Upper lobe of left lung (tissue), 6 donors: Measurements from ENCODE around the gene EIF5A. TPM values are rescaled to one million over a fixed set of nuclear protein-coding genes. Genes with fewer than 3 reads are reported as not detected.

ENCODE experiments used
- ATAC-seq, 2 donors: fragments of 200-7000 bp; cut with Tn5 transposase; one replicate each; pipeline ENCODE4 v1.9.1; 2022; ENCODE audit warnings: mild to moderate bottlenecking in 2 of 2, moderate library complexity in 2 of 2; ENCODE audit not compliant: low FRiP score in 2 of 2
- DNase-seq, 2 donors: peaks; one replicate each; pipeline ENCODE4 v3.0.0-alpha.2; 2019 to 2020
- H3K27ac ChIP-seq, 4 donors: fragments of 200-600 bp; sonication (generic); one replicate each; pipeline ENCODE4 v1.5.1; 2016 to 2019
- H3K27me3 ChIP-seq, 4 donors: fragments of 200-600 bp; sonication (generic); one replicate each; pipeline ENCODE4 v1.5.1; 2017 to 2019
- H3K36me3 ChIP-seq, 4 donors: fragments of 200-600 bp; sonication (generic); one replicate each; pipeline ENCODE4 v1.5.1; 2016 to 2019
- H3K4me1 ChIP-seq, 4 donors: fragments of 200-600 bp; sonication (generic); one replicate each; pipeline ENCODE4 v1.5.1; 2018 to 2019
- H3K4me3 ChIP-seq, 4 donors: fragments of 200-600 bp; sonication (generic); one replicate each; pipeline ENCODE4 v1.5.1; 2017 to 2019; ENCODE audit warnings: mild to moderate bottlenecking in 2 of 4, moderate library complexity in 1 of 4
- H3K9me3 ChIP-seq, 4 donors: fragments of 200-600 bp; sonication (generic); one replicate each; pipeline ENCODE4 v1.5.1; 2018 to 2019
- CTCF ChIP-seq, 6 experiments: fragments of 450-650 bp in 4 of 6; fragments of 200-600 bp in 2 of 6; sonication (generic) in 2 of 6; IDR thresholded peaks; one replicate each; pipeline ENCODE4 v1.5.1; 2016 to 2019; ENCODE audit warnings: antibody characterized with exemption in 6 of 6
- EP300 ChIP-seq, 4 donors: sonication (generic); formaldehyde crosslinking; IDR thresholded peaks; one replicate each; pipeline ENCODE4 v1.5.1; 2017; ENCODE audit warnings: antibody characterized with exemption in 4 of 4, control low read depth in 2 of 4
- POLR2A ChIP-seq, 4 donors: fragments of 450-650 bp; IDR thresholded peaks; one replicate each; pipeline ENCODE4 v1.5.1; 2016 to 2017; ENCODE audit warnings: antibody characterized with exemption in 4 of 4, mild to moderate bottlenecking in 2 of 4
- POLR2AphosphoS5 ChIP-seq, 2 donors: sonication (generic); formaldehyde crosslinking; IDR thresholded peaks; one replicate each; pipeline ENCODE4 v1.5.1; 2017; ENCODE audit warnings: antibody characterized with exemption in 2 of 2
- WGBS, 2 donors: methylation state at CpG; one replicate each; pipeline ENCODE4 v1.1.5; 2017 to 2018; 5-methylcytosine and 5-hydroxymethylcytosine counted together
- total RNA-seq, 6 donors: library from RNA; depleted of rRNA in 4 of 6; stranded (reverse); fragments of >200 nt in 4 of 6; gene quantifications; one replicate each; pipeline versions ENCODE4 v1.1.0 to v1.2.1, GENCODE V29; 2016 to 2021
- donor health status: DM: no; HTN: no; CAD: no; lungs with moderate emphysema.
- donor health status: DM: no; HTN: yes; CAD: no; lungs with severe emphysema.

Gene EIF5A
- total RNA-seq, 6 donors from 2014 or later, result 84.9 to 303 (median 207) TPM

GRCh38 chr17:7284911-7285310 lies 22.5 kb upstream of the EIF5A start:
- Histone ChIP-seq H3K27me3 (peaks cover 0 to 12% (median 4%) of the 10 kb centered on the region in 4 donors), H3K27ac (no peak overlapping the region), H3K4me3 (no peak overlapping the region), H3K9me3 (no peaks in the 10 kb centered on the region), H3K4me1 (peaks cover 23 to 29% (median 24%) of the 10 kb centered on the region in 4 donors), H3K36me3 (no peaks in the 10 kb centered on the region)
- peak in 1 of 2 donors; percentile 75 for DNase-seq
- TF ChIP-seq CTCF (IDR thresholded peaks at IDR 0.05) (no peak), POLR2A (IDR thresholded peaks at IDR 0.05) (no peak), EP300 (IDR thresholded peaks at IDR 0.05) (no peak), POLR2AphosphoS5 (IDR thresholded peaks at IDR 0.05) (no peak)
- WGBS, 2 donors, result 94 to 96% methylated on average over 14 to 16 of the region's 16 CpGs
- no peak for ATAC-seq

GRCh38 chr17:7285679-7286078 lies 21.7 kb upstream of the EIF5A start:
- H3K36me3 ChIP-seq, result no peaks in the 10 kb centered on the region
- DNase-seq (peak in 1 of 2 donors; percentile 61), ATAC-seq (no peak)
- no peaks in the 10 kb centered on the region for H3K9me3 ChIP-seq
- peaks cover 19 to 24% (median 21%) of the 10 kb centered on the region in 4 donors for H3K4me1 ChIP-seq
- no peak overlapping the region for H3K27ac ChIP-seq
- H3K4me3 ChIP-seq, result no peak overlapping the region
- H3K27me3 ChIP-seq, result peaks cover 0 to 12% (median 4%) of the 10 kb centered on the region in 4 donors
- TF ChIP-seq CTCF (IDR thresholded peaks at IDR 0.05) (no peak), EP300 (IDR thresholded peaks at IDR 0.05) (no peak), POLR2AphosphoS5 (IDR thresholded peaks at IDR 0.05) (no peak), POLR2A (IDR thresholded peaks at IDR 0.05) (no peak)
- 95 to 98% methylated on average over 8 to 12 of the region's 12 CpGs for WGBS, 2 donors

- H3K27ac ChIP-seq, result no peak overlapping the region
- H3K27me3 ChIP-seq, result peaks cover 0 to 13% (median 9%) of the 10 kb centered on the region in 4 donors
- H3K9me3 ChIP-seq, result no peaks in the 10 kb centered on the region
- no peak for TF ChIP-seq CTCF (IDR thresholded peaks at IDR 0.05)
- no peak for TF ChIP-seq POLR2AphosphoS5 (IDR thresholded peaks at IDR 0.05)
- TF ChIP-seq EP300 (IDR thresholded peaks at IDR 0.05), result no peak
- no peak for TF ChIP-seq POLR2A (IDR thresholded peaks at IDR 0.05)
- H3K4me1 ChIP-seq, result peaks cover 8 to 10% (median 9%) of the 10 kb centered on the region in 4 donors
- no peaks in the 10 kb centered on the region for H3K36me3 ChIP-seq
- 86 to 92% methylated on average over 9 to 18 of the region's 18 CpGs for WGBS, 2 donors
- no peak for ATAC-seq
- DNase-seq, result peak in 1 of 2 donors; percentile 70
- no peak overlapping the region for H3K4me3 ChIP-seq
Measured at GRCh38 chr17:7289256-7290032, 18.0 kb upstream of the EIF5A start.

- Histone ChIP-seq H3K9me3 (no peaks in the 10 kb centered on the region), H3K4me1 (peaks cover 15 to 17% (median 16%) of the 10 kb centered on the region in 4 donors), H3K4me3 (no peak overlapping the region), H3K36me3 (no peaks in the 10 kb centered on the region), H3K27ac (no peak overlapping the region), H3K27me3 (peaks cover 0 to 16% (median 15%) of the 10 kb centered on the region in 4 donors)
- WGBS, 2 donors, result 93 to 94% methylated on average over 19 of the region's 19 CpGs
- no peak for ATAC-seq
- peak in 1 of 2 donors; percentile 58 for DNase-seq
- TF ChIP-seq POLR2A (IDR thresholded peaks at IDR 0.05) (no peak), EP300 (IDR thresholded peaks at IDR 0.05) (no peak), CTCF (IDR thresholded peaks at IDR 0.05) (no peak), POLR2AphosphoS5 (IDR thresholded peaks at IDR 0.05) (no peak)
Measured at GRCh38 chr17:7290166-7290565, 17.3 kb upstream of the EIF5A start.
